Measurements from ENCODE around the gene DYRK1A.

DNA sequence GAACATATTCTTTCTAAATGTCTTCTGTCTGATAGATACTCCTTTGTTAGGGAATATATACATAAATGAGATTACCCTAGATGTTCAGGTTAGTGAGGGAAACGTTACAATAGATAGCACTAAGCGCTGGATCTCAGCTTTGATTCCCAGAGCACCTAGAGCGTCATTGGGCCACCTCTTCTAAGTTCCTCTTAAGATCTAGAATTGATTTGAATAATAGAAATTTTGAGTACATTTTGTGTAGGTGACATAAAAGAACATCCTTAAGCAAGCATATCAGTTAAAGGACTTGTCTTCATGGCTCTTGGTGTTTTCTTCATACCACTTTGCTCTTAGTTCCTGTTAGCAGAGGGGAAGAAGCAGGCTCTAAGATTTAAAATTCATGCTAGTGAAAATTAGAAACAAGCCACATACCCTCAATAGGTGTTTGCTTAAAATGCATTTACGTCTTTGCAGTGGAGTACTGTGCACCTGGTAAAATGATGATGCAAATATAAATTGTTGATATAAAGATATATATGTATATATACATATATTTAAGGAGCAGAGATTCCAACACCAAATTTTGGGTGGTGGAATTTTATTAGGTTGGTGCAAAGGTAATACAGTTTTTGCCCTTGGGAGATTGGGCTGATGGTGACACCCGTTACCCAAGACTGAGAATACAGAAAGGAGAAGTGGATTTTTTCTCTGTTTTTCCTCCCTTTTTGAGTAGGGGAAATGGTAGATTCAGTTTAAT lies 47.1 kb downstream of the DYRK1A start:
- TF ChIP-seq POLR2A (IDR thresholded peaks at IDR 0.05; ENCODE audit: extremely low read depth, insufficient read length) (no peak), MYC (IDR thresholded peaks at IDR 0.05; ENCODE audit: low read depth, low read length) (no peak)
- TF ChIP-seq, protein P1, sequence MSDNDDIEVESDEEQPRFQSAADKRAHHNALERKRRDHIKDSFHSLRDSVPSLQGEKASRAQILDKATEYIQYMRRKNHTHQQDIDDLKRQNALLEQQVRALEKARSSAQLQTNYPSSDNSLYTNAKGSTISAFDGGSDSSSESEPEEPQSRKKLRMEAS (IDR thresholded peaks at IDR 0.05; ENCODE audit: low read depth, low read length) = no peak
- TF ChIP-seq, protein P2, sequence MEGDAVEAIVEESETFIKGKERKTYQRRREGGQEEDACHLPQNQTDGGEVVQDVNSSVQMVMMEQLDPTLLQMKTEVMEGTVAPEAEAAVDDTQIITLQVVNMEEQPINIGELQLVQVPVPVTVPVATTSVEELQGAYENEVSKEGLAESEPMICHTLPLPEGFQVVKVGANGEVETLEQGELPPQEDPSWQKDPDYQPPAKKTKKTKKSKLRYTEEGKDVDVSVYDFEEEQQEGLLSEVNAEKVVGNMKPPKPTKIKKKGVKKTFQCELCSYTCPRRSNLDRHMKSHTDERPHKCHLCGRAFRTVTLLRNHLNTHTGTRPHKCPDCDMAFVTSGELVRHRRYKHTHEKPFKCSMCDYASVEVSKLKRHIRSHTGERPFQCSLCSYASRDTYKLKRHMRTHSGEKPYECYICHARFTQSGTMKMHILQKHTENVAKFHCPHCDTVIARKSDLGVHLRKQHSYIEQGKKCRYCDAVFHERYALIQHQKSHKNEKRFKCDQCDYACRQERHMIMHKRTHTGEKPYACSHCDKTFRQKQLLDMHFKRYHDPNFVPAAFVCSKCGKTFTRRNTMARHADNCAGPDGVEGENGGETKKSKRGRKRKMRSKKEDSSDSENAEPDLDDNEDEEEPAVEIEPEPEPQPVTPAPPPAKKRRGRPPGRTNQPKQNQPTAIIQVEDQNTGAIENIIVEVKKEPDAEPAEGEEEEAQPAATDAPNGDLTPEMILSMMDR (IDR thresholded peaks at IDR 0.05; ENCODE audit: low read depth, low read length) = no peak

Measured in NB4 (cell line).